Measurements from ENCODE around the gene EVI2B.
"Not testable (repeated sequence)": the region's sequence is repeated elsewhere in the genome, so short reads cannot be mapped to it uniquely, and the experiment has no call there.

GRCh38 chr17:31345191-31345747, 31.4 kb upstream of the EVI2B start:
- TF ChIP-seq CTCF (IDR thresholded peaks at IDR 0.05); ZFX (IDR thresholded peaks at IDR 0.05; ENCODE audit: borderline replicate concordance): not testable (repeated sequence)

Measured in 22Rv1 (cell line).